ENCODE data around the gene GLT8D1. TPM values are rescaled to one million over a fixed set of nuclear protein-coding genes. Genes with fewer than 3 reads are reported as not detected.
A peak's percentile ranks its signal among the peaks of the same experiment; 100 is the strongest.

Gene GLT8D1
- total RNA-seq, 1 donor from 2014 or later = 44.9 TPM

- peaks cover 79% of the 10 kb centered on the region for H3K36me3 ChIP-seq
- H3K27me3 ChIP-seq = no peaks in the 10 kb centered on the region
- no peak for TF ChIP-seq CTCF (IDR thresholded peaks at IDR 0.05)
These were observed 33.9 kb downstream of the GLT8D1 start for GRCh38 chr3:52671676-52672075.

GRCh38 chr3:52670621-52671521, 34.7 kb downstream of the GLT8D1 start:
- DNase-seq (no peak), ATAC-seq (peak; percentile 87)
- peaks cover 14% of the 10 kb centered on the region for H3K4me1 ChIP-seq
- no peak overlapping the region for H3K27ac ChIP-seq
- intact Hi-C loops (cut with DNase I) = no loop called here
- H3K4me3 ChIP-seq = no peak overlapping the region
- peaks cover 79% of the 10 kb centered on the region for H3K36me3 ChIP-seq
- no peaks in the 10 kb centered on the region for H3K27me3 ChIP-seq
- no peaks in the 10 kb centered on the region for H3K9me3 ChIP-seq
- TF ChIP-seq CTCF (IDR thresholded peaks at IDR 0.05) = no peak

More at GRCh38 chr3:52671676-52672075, 33.9 kb downstream of the GLT8D1 start:
- Histone ChIP-seq H3K27ac (no peak overlapping the region), H3K9me3 (no peaks in the 10 kb centered on the region), H3K4me1 (peaks cover 14% of the 10 kb centered on the region), H3K4me3 (no peak overlapping the region)
- ATAC-seq (no peak), DNase-seq (no peak)
- intact Hi-C loops (cut with DNase I) = no loop called here

- no peak for TF ChIP-seq CTCF (IDR thresholded peaks at IDR 0.05)
- Histone ChIP-seq H3K4me3 (no peak overlapping the region), H3K27ac (no peak overlapping the region), H3K36me3 (peaks cover 92% of the 10 kb centered on the region), H3K27me3 (no peaks in the 10 kb centered on the region), H3K9me3 (no peaks in the 10 kb centered on the region), H3K4me1 (no peaks in the 10 kb centered on the region)
- ATAC-seq (no peak), DNase-seq (no peak)
- intact Hi-C loops (cut with DNase I) = no loop called here
These were observed 42.5 kb downstream of the GLT8D1 start for GRCh38 chr3:52663098-52663497.

- no peaks in the 10 kb centered on the region for H3K9me3 ChIP-seq
- no peak overlapping the region for H3K4me3 ChIP-seq
- H3K36me3 ChIP-seq = peaks cover 92% of the 10 kb centered on the region
- no peak for DNase-seq
- no peaks in the 10 kb centered on the region for H3K4me1 ChIP-seq
- TF ChIP-seq CTCF (IDR thresholded peaks at IDR 0.05) = no peak
- H3K27me3 ChIP-seq = no peaks in the 10 kb centered on the region
- intact Hi-C loops (cut with DNase I) = no loop called here
- no peak overlapping the region for H3K27ac ChIP-seq
- no peak for ATAC-seq
These were observed 45.5 kb downstream of the GLT8D1 start for GRCh38 chr3:52660046-52660445.

GRCh38 chr3:52655895-52656294, 49.7 kb downstream of the GLT8D1 start:
- TF ChIP-seq CTCF (IDR thresholded peaks at IDR 0.05) = no peak
- H3K36me3 ChIP-seq = peaks cover 97% of the 10 kb centered on the region
- intact Hi-C loops (cut with DNase I) = no loop called here
- no peak overlapping the region for H3K27ac ChIP-seq
- no peak overlapping the region for H3K4me3 ChIP-seq
- H3K4me1 ChIP-seq = no peaks in the 10 kb centered on the region
- ATAC-seq = no peak
- H3K9me3 ChIP-seq = no peaks in the 10 kb centered on the region
- no peak for DNase-seq
- H3K27me3 ChIP-seq = no peaks in the 10 kb centered on the region

All from upper lobe of right lung (tissue), 1 donor.